Measurements from ENCODE around the gene KHNYN.
"Not testable (repeated sequence)": the region's sequence is repeated elsewhere in the genome, so short reads cannot be mapped to it uniquely, and the experiment has no call there.

KHNYN gene

GRCh38 chr14:24475261-24475660 lies 45.5 kb downstream of the KHNYN start:
- DNase-seq: no peak

- not testable (repeated sequence) for DNase-seq
These were observed 50.2 kb downstream of the KHNYN start for GRCh38 chr14:24479999-24480398.

- no peak for DNase-seq
These were observed 52.0 kb downstream of the KHNYN start for GRCh38 chr14:24481622-24482324.

DNA sequence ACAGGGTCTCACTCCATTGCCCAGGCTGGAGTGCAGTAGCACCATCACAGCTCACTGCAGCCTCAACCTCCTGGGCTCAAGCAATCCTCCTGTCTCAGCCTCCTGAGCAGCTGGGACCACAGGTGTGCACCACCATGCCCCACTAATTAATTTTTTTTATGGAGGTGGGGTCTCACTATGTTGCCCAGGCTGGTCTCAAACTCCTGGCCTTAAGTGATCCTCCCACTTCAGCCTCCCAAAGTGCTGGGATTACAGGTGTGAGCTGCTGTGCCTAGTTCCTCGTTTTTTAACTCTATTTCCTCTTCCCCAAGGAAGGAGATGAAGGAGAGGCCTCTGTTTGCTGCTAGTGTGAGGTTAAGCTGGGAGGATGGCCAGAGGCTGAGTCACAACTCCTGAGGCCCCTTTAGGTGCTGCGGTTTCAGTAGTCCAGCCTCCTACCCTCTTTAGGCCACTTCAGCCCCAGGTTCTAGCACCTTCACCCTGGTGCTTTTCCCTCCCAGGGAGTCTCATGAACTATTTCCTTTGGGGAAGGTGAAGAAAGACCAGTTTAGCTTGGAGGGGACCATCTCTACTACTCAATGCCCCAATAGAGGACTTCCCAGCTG lies 53.0 kb downstream of the KHNYN start:
- not testable (repeated sequence) for DNase-seq

DNA sequence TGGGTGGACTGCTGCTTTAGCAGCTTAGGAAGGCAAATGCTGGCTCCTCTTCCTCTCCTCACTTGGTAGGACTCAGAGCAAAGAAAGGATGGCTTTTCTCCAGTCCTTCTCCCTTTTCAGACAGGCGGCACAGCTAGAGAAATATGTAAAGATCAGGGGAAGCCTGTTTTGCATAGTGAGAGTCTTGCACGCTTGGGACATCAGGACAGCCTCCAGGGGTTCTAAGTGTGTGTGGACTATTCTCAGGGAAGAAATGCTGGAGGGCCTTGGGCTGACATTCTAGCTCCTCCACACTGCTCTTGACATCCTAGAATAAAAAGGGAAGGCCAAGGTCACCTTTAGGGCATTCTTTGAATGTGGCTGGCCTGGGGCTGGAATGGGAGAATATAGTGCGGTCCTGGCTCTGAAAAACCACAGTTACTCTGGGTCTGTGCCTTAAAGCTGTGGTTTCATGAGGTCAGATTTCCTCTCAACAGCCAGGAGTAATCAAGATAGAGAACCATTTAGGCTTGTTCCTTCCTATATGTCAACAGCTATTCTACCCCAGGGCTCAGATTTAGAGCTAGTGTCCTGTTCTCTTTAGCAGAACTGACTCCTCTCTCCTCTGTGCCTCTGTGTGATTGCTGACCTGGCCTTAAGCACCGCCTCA lies 54.0 kb downstream of the KHNYN start:
- no peak for DNase-seq

Data from C1 segment of cervical spinal cord (tissue), 14 donors.